PC-3 (cell line): ENCODE results near the gene MVB12B. TPM values are rescaled to one million over a fixed set of nuclear protein-coding genes. Genes with fewer than 3 reads are reported as not detected.

Experiments used
- ATAC-seq: fragments of 200-7000 bp; cut with Tn5 transposase; 2 replicates; pipeline ENCODE4 v1.9.1; 2020; ENCODE audit warnings: mild to moderate bottlenecking, moderate library complexity
- BruUV-seq: library from RNA; stranded (reverse); fragments of 400-500 nt; replicated peaks from 2 replicates; lab custom pipeline; 2021; lab: Mats Ljungman, UMichigan
- CTCF ChIA-PET: fragments of 300-600 bp; sonication (Branson Sonifier 250); formaldehyde crosslinking; loops from one replicate; lab custom pipeline; 2022; ENCODE audit warnings: antibody characterized with exemption; lab: Charles Lee
- POLR2A ChIA-PET: fragments of 300-600 bp; sonication (Branson Sonifier 250); formaldehyde crosslinking; loops from one replicate; lab custom pipeline; 2022; ENCODE audit warnings: antibody characterized with exemption; ENCODE audit not compliant: unreplicated experiment; lab: Charles Lee
- DNase-seq: peaks from one replicate; pipeline ENCODE4 v3.0.0-alpha.2; 2015
- H2AFZ ChIP-seq: fragments of 300-600 bp; sonication (generic); 2 replicates; pipeline ENCODE4 v1.6.0; 2016; ENCODE audit warnings: antibody characterized with exemption, low read length
- H3F3A ChIP-seq: fragments of 300-600 bp; sonication (generic); one replicate; pipeline ENCODE4 v1.6.0; 2017; ENCODE audit warnings: antibody characterized with exemption, low read length, control low read depth, mild to moderate bottlenecking; ENCODE audit not compliant: unreplicated experiment
- H3K27ac ChIP-seq: fragments of 300-600 bp; sonication (generic); 2 replicates; pipeline ENCODE4 v1.5.1; 2016; ENCODE audit warnings: mild to moderate bottlenecking, low read length
- H3K27me3 ChIP-seq: fragments of 300-600 bp; sonication (generic); 2 replicates; pipeline ENCODE4 v1.6.1; 2016; ENCODE audit warnings: low read length, mixed read lengths
- H3K36me3 ChIP-seq: fragments of 300-600 bp; sonication (generic); 2 replicates; pipeline ENCODE4 v1.6.1; 2016; ENCODE audit warnings: low read depth, mixed run types, low read length, mixed read lengths
- H3K4me1 ChIP-seq: fragments of 300-600 bp; sonication (generic); 2 replicates; pipeline ENCODE4 v1.5.1; 2016; ENCODE audit warnings: low read length; ENCODE audit not compliant: insufficient read depth
- H3K4me2 ChIP-seq: fragments of 300-600 bp; sonication (generic); 2 replicates; pipeline ENCODE4 v1.6.0; 2016; ENCODE audit warnings: low read length
- H3K4me3 ChIP-seq: fragments of 300-600 bp; sonication (generic); 2 replicates; pipeline ENCODE4 v1.5.1; 2016; ENCODE audit warnings: mild to moderate bottlenecking, low read length, mixed read lengths
- H3K79me2 ChIP-seq: fragments of 300-600 bp; sonication (generic); 2 replicates; pipeline ENCODE4 v1.6.1; 2017; ENCODE audit warnings: low read length, mixed read lengths
- H3K9ac ChIP-seq: fragments of 300-600 bp; sonication (generic); 2 replicates; pipeline ENCODE4 v1.6.0; 2016; ENCODE audit warnings: mild to moderate bottlenecking, low read length
- H3K9me2 ChIP-seq: fragments of 300-600 bp; sonication (generic); replicated peaks from 2 replicates; pipeline ENCODE4 v1.6.1; 2016; ENCODE audit warnings: mixed run types, low read length, mixed read lengths
- H3K9me3 ChIP-seq: fragments of 300-600 bp; sonication (generic); 2 replicates; pipeline ENCODE4 v1.6.1; 2016; ENCODE audit warnings: low read length, mixed read lengths
- H4K20me1 ChIP-seq: fragments of 300-600 bp; sonication (generic); 2 replicates; pipeline ENCODE4 v1.6.1; 2016; ENCODE audit warnings: low read length, mixed read lengths
- EZH2 ChIP-seq: fragments of 300-600 bp; sonication (generic); IDR thresholded peaks from one replicate; pipeline ENCODE4 v1.6.1; 2017; ENCODE audit warnings: antibody characterized with exemption, mild to moderate bottlenecking, low read length; ENCODE audit not compliant: unreplicated experiment
- EZH2phosphoT487 ChIP-seq: fragments of 300-600 bp; sonication (generic); IDR thresholded peaks from 2 replicates; pipeline ENCODE4 v1.6.1; 2018; ENCODE audit warnings: mild to moderate bottlenecking, antibody characterized with exemption, low read length, borderline replicate concordance
- intact Hi-C: fragments of 100-400 bp; cut with micrococcal nuclease; formaldehyde crosslinking; loops from 2 replicates; pipeline ENCODE4 v1.9.0; 2023
- total RNA-seq: library from RNA; depleted of rRNA; stranded (reverse); fragments of >200 nt; gene quantifications from 2 replicates; pipeline ENCODE4 v1.2.3, GENCODE V29; 2014
- TF ChIP-seq, protein P1 (sequence below): fragments of 300-600 bp; sonication (generic); conservative IDR thresholded peaks from 2 replicates; pipeline ENCODE4 v1.5.1; 2017; ENCODE audit warnings: antibody characterized with exemption, low read depth, mild to moderate bottlenecking, low read length

The MVB12B gene
- total RNA-seq, 1 experiment from 2014 or later, result 7.2 TPM

- CTCF ChIA-PET, result no interaction called here
- Histone ChIP-seq H2AFZ (no peak overlapping the region), H3K79me2 (no peaks in the 10 kb centered on the region), H3K36me3 (peaks cover 4% of the 10 kb centered on the region; the same call in 1 of the 2 replicates), H4K20me1 (no peaks in the 10 kb centered on the region), H3K4me2 (no peak overlapping the region), H3K27me3 (no peaks in the 10 kb centered on the region), H3F3A (no peaks in the 10 kb centered on the region), H3K4me1 (peaks cover 30% of the 10 kb centered on the region), H3K9me2 (no peaks in the 10 kb centered on the region), H3K4me3 (no peak overlapping the region), H3K9ac (no peak overlapping the region), H3K27ac (no peak overlapping the region), H3K9me3 (no peaks in the 10 kb centered on the region)
- BruUV-seq, result no TSS peak
- ATAC-seq (peak; percentile 75), DNase-seq (peak; percentile 43)
- POLR2A ChIA-PET, result no interaction called here
- intact Hi-C loops, result loop anchor here (1.0 kb wide), 2 partner anchors 69 to 84 kb away; no protein-coding TSS in a partner anchor
- TF ChIP-seq, protein P1, sequence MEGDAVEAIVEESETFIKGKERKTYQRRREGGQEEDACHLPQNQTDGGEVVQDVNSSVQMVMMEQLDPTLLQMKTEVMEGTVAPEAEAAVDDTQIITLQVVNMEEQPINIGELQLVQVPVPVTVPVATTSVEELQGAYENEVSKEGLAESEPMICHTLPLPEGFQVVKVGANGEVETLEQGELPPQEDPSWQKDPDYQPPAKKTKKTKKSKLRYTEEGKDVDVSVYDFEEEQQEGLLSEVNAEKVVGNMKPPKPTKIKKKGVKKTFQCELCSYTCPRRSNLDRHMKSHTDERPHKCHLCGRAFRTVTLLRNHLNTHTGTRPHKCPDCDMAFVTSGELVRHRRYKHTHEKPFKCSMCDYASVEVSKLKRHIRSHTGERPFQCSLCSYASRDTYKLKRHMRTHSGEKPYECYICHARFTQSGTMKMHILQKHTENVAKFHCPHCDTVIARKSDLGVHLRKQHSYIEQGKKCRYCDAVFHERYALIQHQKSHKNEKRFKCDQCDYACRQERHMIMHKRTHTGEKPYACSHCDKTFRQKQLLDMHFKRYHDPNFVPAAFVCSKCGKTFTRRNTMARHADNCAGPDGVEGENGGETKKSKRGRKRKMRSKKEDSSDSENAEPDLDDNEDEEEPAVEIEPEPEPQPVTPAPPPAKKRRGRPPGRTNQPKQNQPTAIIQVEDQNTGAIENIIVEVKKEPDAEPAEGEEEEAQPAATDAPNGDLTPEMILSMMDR, result peak; percentile 61
- no peak for TF ChIP-seq EZH2
These were observed 59.5 kb downstream of the MVB12B start for GRCh38 chr9:126386088-126386487.

- H3K79me2 ChIP-seq, result no peaks in the 10 kb centered on the region
- no peaks in the 10 kb centered on the region for H3K9me2 ChIP-seq
- ATAC-seq (no peak), DNase-seq (no peak)
- BruUV-seq, result no TSS peak
- peaks cover 4% of the 10 kb centered on the region; the same call in 1 of the 2 replicates for H3K36me3 ChIP-seq
- H3K9me3 ChIP-seq, result no peaks in the 10 kb centered on the region
- no peaks in the 10 kb centered on the region for H3F3A ChIP-seq
- CTCF ChIA-PET, result no interaction called here
- no peak overlapping the region for H3K9ac ChIP-seq
- H3K4me3 ChIP-seq, result no peak overlapping the region
- intact Hi-C loops, result loop anchor here (1.0 kb wide), 2 partner anchors 69 to 84 kb away; no protein-coding TSS in a partner anchor
- H4K20me1 ChIP-seq, result no peaks in the 10 kb centered on the region
- H2AFZ ChIP-seq, result no peak overlapping the region
- H3K27me3 ChIP-seq, result no peaks in the 10 kb centered on the region
- TF ChIP-seq, protein P1, result no peak
- no peak for TF ChIP-seq EZH2
- TF ChIP-seq EZH2phosphoT487, result no peak
- POLR2A ChIA-PET, result no interaction called here
- H3K27ac ChIP-seq, result no peak overlapping the region
- H3K4me1 ChIP-seq, result peaks cover 37% of the 10 kb centered on the region
- no peak overlapping the region for H3K4me2 ChIP-seq
These were observed 60.1 kb downstream of the MVB12B start for GRCh38 chr9:126386776-126387175.

GRCh38 chr9:126388964-126389708 is 62.5 kb downstream of the MVB12B start:
- no peaks in the 10 kb centered on the region for H3K9me3 ChIP-seq
- H3K4me1 ChIP-seq, result peaks cover 26% of the 10 kb centered on the region
- peaks cover 4% of the 10 kb centered on the region for H3K36me3 ChIP-seq
- no peak overlapping the region for H3K27ac ChIP-seq
- no peaks in the 10 kb centered on the region for H3K27me3 ChIP-seq
- intact Hi-C loops, result no loop called here
- BruUV-seq, result no TSS peak
- H4K20me1 ChIP-seq, result no peaks in the 10 kb centered on the region
- ChIA-PET CTCF (no interaction called here), POLR2A (no interaction called here)
- no peak overlapping the region for H3K4me3 ChIP-seq
- H3K4me2 ChIP-seq, result no peak overlapping the region
- H3K9ac ChIP-seq, result no peak overlapping the region
- H3K9me2 ChIP-seq, result no peaks in the 10 kb centered on the region
- TF ChIP-seq EZH2phosphoT487, result no peak
- TF ChIP-seq, protein P1, result no peak
- no peak for TF ChIP-seq EZH2
- no peak overlapping the region for H2AFZ ChIP-seq
- no peaks in the 10 kb centered on the region for H3F3A ChIP-seq
- H3K79me2 ChIP-seq, result no peaks in the 10 kb centered on the region
- ATAC-seq (no peak), DNase-seq (no peak)
